PFSK-1 (cell line): ENCODE results near the gene ANKMY1.

Source experiments
- FOXP2 ChIP-seq: optimal IDR thresholded peaks from 2 replicates; pipeline ENCODE3; 2011; ENCODE audit warnings: borderline replicate concordance, control low read depth, inconsistent platforms; ENCODE audit not compliant: insufficient read depth; ENCODE audit errors: extremely low read length, extremely low read depth
- POLR2AphosphoS5 ChIP-seq: IDR thresholded peaks from 2 replicates; pipeline ENCODE4 v1.6.1; 2012; ENCODE audit warnings: low read depth, mild to moderate bottlenecking, control low read depth, low read length, moderate library complexity
- SIN3A ChIP-seq: IDR thresholded peaks from 2 replicates; pipeline ENCODE4 v1.6.1; 2012; ENCODE audit warnings: mild to moderate bottlenecking, low read length, moderate library complexity, borderline replicate concordance; ENCODE audit not compliant: insufficient read depth
- TAF1 ChIP-seq: IDR thresholded peaks from 2 replicates; pipeline ENCODE4 v1.6.1; 2012; ENCODE audit warnings: low read length, control low read depth, borderline replicate concordance; ENCODE audit not compliant: insufficient read depth
- TF ChIP-seq, protein P1 (sequence below), 2 experiments: IDR thresholded peaks; 2 replicates each; pipeline versions ENCODE4 v1.6.1 to v1.8.0; 2011 to 2012; ENCODE audit warnings: low read depth in 2 of 2, low read length in 2 of 2, control low read depth in 1 of 2, inconsistent platforms in 1 of 2, mild to moderate bottlenecking in 1 of 2, moderate library complexity in 1 of 2; ENCODE audit not compliant: insufficient read depth in 1 of 2

The ANKMY1 gene

GRCh38 chr2:240561325-240561971 lies 3.7 kb upstream of the ANKMY1 start:
- no peak for TF ChIP-seq SIN3A
- TF ChIP-seq POLR2AphosphoS5 = 0 out of 2 replicates have a peak, but pooled peaks have one; percentile 36
- TF ChIP-seq, protein P1, sequence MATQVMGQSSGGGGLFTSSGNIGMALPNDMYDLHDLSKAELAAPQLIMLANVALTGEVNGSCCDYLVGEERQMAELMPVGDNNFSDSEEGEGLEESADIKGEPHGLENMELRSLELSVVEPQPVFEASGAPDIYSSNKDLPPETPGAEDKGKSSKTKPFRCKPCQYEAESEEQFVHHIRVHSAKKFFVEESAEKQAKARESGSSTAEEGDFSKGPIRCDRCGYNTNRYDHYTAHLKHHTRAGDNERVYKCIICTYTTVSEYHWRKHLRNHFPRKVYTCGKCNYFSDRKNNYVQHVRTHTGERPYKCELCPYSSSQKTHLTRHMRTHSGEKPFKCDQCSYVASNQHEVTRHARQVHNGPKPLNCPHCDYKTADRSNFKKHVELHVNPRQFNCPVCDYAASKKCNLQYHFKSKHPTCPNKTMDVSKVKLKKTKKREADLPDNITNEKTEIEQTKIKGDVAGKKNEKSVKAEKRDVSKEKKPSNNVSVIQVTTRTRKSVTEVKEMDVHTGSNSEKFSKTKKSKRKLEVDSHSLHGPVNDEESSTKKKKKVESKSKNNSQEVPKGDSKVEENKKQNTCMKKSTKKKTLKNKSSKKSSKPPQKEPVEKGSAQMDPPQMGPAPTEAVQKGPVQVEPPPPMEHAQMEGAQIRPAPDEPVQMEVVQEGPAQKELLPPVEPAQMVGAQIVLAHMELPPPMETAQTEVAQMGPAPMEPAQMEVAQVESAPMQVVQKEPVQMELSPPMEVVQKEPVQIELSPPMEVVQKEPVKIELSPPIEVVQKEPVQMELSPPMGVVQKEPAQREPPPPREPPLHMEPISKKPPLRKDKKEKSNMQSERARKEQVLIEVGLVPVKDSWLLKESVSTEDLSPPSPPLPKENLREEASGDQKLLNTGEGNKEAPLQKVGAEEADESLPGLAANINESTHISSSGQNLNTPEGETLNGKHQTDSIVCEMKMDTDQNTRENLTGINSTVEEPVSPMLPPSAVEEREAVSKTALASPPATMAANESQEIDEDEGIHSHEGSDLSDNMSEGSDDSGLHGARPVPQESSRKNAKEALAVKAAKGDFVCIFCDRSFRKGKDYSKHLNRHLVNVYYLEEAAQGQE (IDR thresholded peaks at IDR 0.05; ENCODE audit: insufficient read depth in 1 of 2, low read depth in 2 of 2, low read length in 2 of 2) = no peak
- TF ChIP-seq FOXP2 = no peak
- TF ChIP-seq TAF1 = no peak

GRCh38 chr2:240560480-240561324 lies 2.9 kb upstream of the ANKMY1 start:
- TF ChIP-seq TAF1 = peak; percentile 76; the same call in 1 of the 2 replicates
- TF ChIP-seq POLR2AphosphoS5 = peak; percentile 83; the same call in 1 of the 2 replicates
- TF ChIP-seq SIN3A = 0 out of 2 replicates have a peak, but pooled peaks have one; percentile 16
- TF ChIP-seq, protein P1 (IDR thresholded peaks at IDR 0.05; ENCODE audit: insufficient read depth in 1 of 2, low read depth in 2 of 2, low read length in 2 of 2) = peak in 1 of 2 experiments; percentile 52; a peak in 1 of 4 replicates
- no peak for TF ChIP-seq FOXP2

GRCh38 chr2:240560084-240560479 lies 2.3 kb upstream of the ANKMY1 start, which contains the start of gene DUSP28:
Gene DUSP28 (plus strand): TSS chr2:240560357. CDS start chr2:240560685, 328 bp downstream.
- TF ChIP-seq SIN3A = peak; percentile 84; the same call in 1 of the 2 replicates
- TF ChIP-seq, protein P1 (IDR thresholded peaks at IDR 0.05; ENCODE audit: insufficient read depth in 1 of 2, low read depth in 2 of 2, low read length in 2 of 2) = no peak
- peak; percentile 74; the same call in 1 of the 2 replicates for TF ChIP-seq POLR2AphosphoS5
- peak; percentile 62 for TF ChIP-seq TAF1

DNA sequence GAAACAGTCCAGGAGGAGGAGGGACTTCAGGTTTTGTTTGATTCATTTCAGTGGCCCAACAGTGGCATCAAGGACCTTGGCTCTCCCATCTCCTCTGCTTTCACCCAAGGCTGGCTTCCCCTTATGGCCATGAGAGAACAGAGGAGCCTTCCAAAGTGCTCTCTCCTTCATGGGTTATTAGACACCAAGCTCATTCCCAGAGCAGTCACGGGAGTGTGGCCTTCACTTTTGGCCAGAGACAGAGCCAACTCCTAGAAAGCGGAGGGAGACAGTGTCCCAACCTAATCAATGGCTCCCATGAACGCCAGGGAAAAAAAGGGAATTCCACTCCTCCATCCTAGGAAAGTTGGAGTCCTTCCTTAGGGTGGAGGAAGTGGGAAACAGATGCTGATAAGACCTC lies 1.5 kb upstream of the ANKMY1 start:
- no peak for TF ChIP-seq POLR2AphosphoS5
- TF ChIP-seq, protein P1 (IDR thresholded peaks at IDR 0.05; ENCODE audit: insufficient read depth in 1 of 2, low read depth in 2 of 2, low read length in 2 of 2) = no peak
- TF ChIP-seq FOXP2 = no peak
- TF ChIP-seq SIN3A = no peak
- no peak for TF ChIP-seq TAF1
